SH-SY5Y (cell line): ENCODE data around the gene ECEL1.

ENCODE experiments used
- GATA2 ChIP-seq: IDR thresholded peaks from 2 replicates; pipeline ENCODE4 v1.6.1; 2011; ENCODE audit warnings: mild to moderate bottlenecking, low read depth, low read length
- GATA3 ChIP-seq: IDR thresholded peaks from 2 replicates; pipeline ENCODE4 v1.6.1; 2011; ENCODE audit warnings: low read depth, mild to moderate bottlenecking, low read length, moderate library complexity

DNA sequence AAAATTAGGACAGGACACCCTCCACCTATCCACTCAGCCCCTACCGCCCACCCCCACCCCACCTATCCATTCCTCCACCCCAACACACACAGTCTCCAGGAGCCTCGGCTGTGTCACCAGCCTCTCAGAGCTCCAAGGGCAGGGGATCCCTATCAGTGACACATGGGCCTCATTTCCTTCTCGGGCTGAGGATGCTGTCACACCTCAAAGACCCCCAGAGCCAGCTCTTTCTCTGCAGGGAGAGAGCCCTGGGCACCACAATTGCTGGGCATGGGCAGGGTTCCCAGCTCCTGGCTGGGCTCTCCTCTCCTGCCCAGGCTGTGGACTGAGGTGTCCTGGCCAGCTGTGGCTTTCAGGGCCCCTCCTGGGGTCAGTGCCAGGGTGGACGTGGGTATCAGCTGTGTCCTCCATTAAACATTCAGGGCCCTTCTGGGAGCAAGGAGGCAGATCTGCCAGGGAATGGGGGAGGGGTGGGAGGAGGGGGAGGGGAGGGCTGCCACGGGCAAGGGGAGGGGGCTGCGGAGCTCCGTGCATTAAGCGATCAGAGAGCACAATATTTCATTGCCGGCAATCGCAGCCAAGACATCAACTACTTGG lies 14.3 kb upstream of the ECEL1 start:
- no peak for TF ChIP-seq GATA3
- TF ChIP-seq GATA2: no peak
